Ovary (tissue), 3 donors: ENCODE data around the gene CTTN.

Source experiments
- CTCF ChIP-seq, 3 donors: fragments of 450-650 bp in 2 of 3; fragments of 200-600 bp in 1 of 3; IDR thresholded peaks; one replicate each; pipeline versions ENCODE4 v1.5.1 to v1.8.0; 2016 to 2022; ENCODE audit warnings: antibody characterized with exemption in 3 of 3, mild to moderate bottlenecking in 1 of 3
- EP300 ChIP-seq: sonication (generic); formaldehyde crosslinking; IDR thresholded peaks from one replicate; pipeline ENCODE4 v1.6.1; 2017; ENCODE audit warnings: antibody characterized with exemption
- POLR2A ChIP-seq: fragments of 450-650 bp; IDR thresholded peaks from one replicate; pipeline ENCODE4 v1.6.1; 2017; ENCODE audit warnings: antibody characterized with exemption, mild to moderate bottlenecking, moderate library complexity
- donor health status: DM: no; HTN: no; CAD: no.

- TF ChIP-seq CTCF (IDR thresholded peaks at IDR 0.05) (no peak), EP300 (no peak), POLR2A (no peak)
These were observed 61.8 kb downstream of the CTTN start for GRCh38 chr11:70460111-70460510.
